Lower lobe of right lung (tissue), 2 donors: ENCODE measurements around the gene MKNK2. TPM values are rescaled to one million over a fixed set of nuclear protein-coding genes. Genes with fewer than 3 reads are reported as not detected.

Source experiments
- ATAC-seq, 2 donors: fragments of 200-7000 bp; cut with Tn5 transposase; one replicate each; pipeline ENCODE4 v1.9.1; 2020 to 2022; ENCODE audit warnings: mild to moderate bottlenecking in 2 of 2, moderate library complexity in 2 of 2
- DNase-seq: peaks from one replicate; pipeline ENCODE4 v3.0.0-alpha.2; 2020
- H3K27ac ChIP-seq: fragments of 200-600 bp; one replicate; pipeline ENCODE4 v1.8.0; 2022
- H3K27me3 ChIP-seq: fragments of 200-600 bp; one replicate; pipeline ENCODE4 v1.8.0; 2022; ENCODE audit warnings: low read depth
- H3K36me3 ChIP-seq: fragments of 200-600 bp; one replicate; pipeline ENCODE4 v1.8.0; 2022; ENCODE audit warnings: mild to moderate bottlenecking
- H3K4me1 ChIP-seq: fragments of 200-600 bp; one replicate; pipeline ENCODE4 v1.8.0; 2022
- H3K4me3 ChIP-seq: fragments of 200-600 bp; one replicate; pipeline ENCODE4 v1.8.0; 2022; ENCODE audit warnings: mild to moderate bottlenecking
- H3K9me3 ChIP-seq: fragments of 200-600 bp; one replicate; pipeline ENCODE4 v1.8.0; 2022
- CTCF ChIP-seq: fragments of 200-600 bp; IDR thresholded peaks from one replicate; pipeline ENCODE4 v1.8.0; 2022; ENCODE audit warnings: antibody characterized with exemption, mild to moderate bottlenecking
- intact Hi-C: fragments of 100-400 bp; cut with DNase I; formaldehyde crosslinking; loops from one replicate; pipeline ENCODE4 v1.11.0; 2022
- total RNA-seq: library from RNA; stranded (reverse); fragmentation: NEBNext Ultra II Directional; extraction: Animal tissue kit (Norgen Biotek cat#: 25700); gene quantifications from one replicate; pipeline ENCODE4 v1.2.1, GENCODE V29; 2021
- donor health status: DM: no; HTN: yes; CAD: no; lungs with severe emphysema.

MKNK2 gene
- total RNA-seq, 1 donor from 2014 or later = 268 TPM

GRCh38 chr19:2051773-2052704 is 995 bp upstream of the MKNK2 start:
- no peak for TF ChIP-seq CTCF
- H3K27ac ChIP-seq = peak overlapping the region; percentile 97
- no peak for ATAC-seq

GRCh38 chr19:2050349-2050990 is 574 bp downstream of the MKNK2 start:
- peak; percentile 1 to 13 for ATAC-seq
- peak overlapping the region; percentile 94 for H3K4me3 ChIP-seq
- H3K4me1 ChIP-seq = peaks cover 75% of the 10 kb centered on the region
- no peaks in the 10 kb centered on the region for H3K27me3 ChIP-seq
- intact Hi-C loops = no loop called here
- peak overlapping the region; percentile 97 for H3K27ac ChIP-seq
- TF ChIP-seq CTCF = no peak
- H3K36me3 ChIP-seq = peaks cover 42% of the 10 kb centered on the region
- H3K9me3 ChIP-seq = no peaks in the 10 kb centered on the region
- no peak for DNase-seq

More at GRCh38 chr19:2051773-2052704, 995 bp upstream of the MKNK2 start:
- Histone ChIP-seq H3K36me3 (peaks cover 26% of the 10 kb centered on the region), H3K4me3 (peak overlapping the region; percentile 94), H3K4me1 (peaks cover 72% of the 10 kb centered on the region), H3K9me3 (no peaks in the 10 kb centered on the region), H3K27me3 (no peaks in the 10 kb centered on the region)
- peak; percentile 56 for DNase-seq
- intact Hi-C loops = no loop called here

GRCh38 chr19:2049741-2050348 is 1.2 kb downstream of the MKNK2 start:
- no peak for TF ChIP-seq CTCF
- Histone ChIP-seq H3K27me3 (no peaks in the 10 kb centered on the region), H3K4me3 (peak overlapping the region; percentile 94), H3K4me1 (peaks cover 76% of the 10 kb centered on the region), H3K9me3 (no peaks in the 10 kb centered on the region), H3K27ac (peak overlapping the region; percentile 97), H3K36me3 (peaks cover 48% of the 10 kb centered on the region)
- DNase-seq (peak; percentile 94), ATAC-seq (peak; percentile 82 to 85)
- intact Hi-C loops = no loop called here

- Histone ChIP-seq H3K36me3 (peaks cover 55% of the 10 kb centered on the region), H3K4me3 (peak overlapping the region; percentile 94), H3K27me3 (no peaks in the 10 kb centered on the region), H3K4me1 (peaks cover 77% of the 10 kb centered on the region), H3K9me3 (no peaks in the 10 kb centered on the region), H3K27ac (peak overlapping the region; percentile 97)
- ATAC-seq = peak; percentile 1 to 9
- peak; percentile 45 for DNase-seq
- intact Hi-C loops = no loop called here
- no peak for TF ChIP-seq CTCF
Observed at GRCh38 chr19:2048959-2049740, 1.9 kb downstream of the MKNK2 start.
